Thyroid gland (tissue), 4 donors: ENCODE results near the gene F11R.

ENCODE experiments used
- CTCF ChIP-seq, 6 experiments: fragments of 200-600 bp in 3 of 6; fragments of 450-650 bp in 3 of 6; sonication (generic) in 3 of 6; IDR thresholded peaks; one replicate each; pipeline ENCODE4 v1.5.1; 2016 to 2019; ENCODE audit warnings: antibody characterized with exemption in 6 of 6, mild to moderate bottlenecking in 2 of 6, inconsistent platforms in 1 of 6, moderate library complexity in 1 of 6
- POLR2A ChIP-seq, 2 donors: fragments of 450-650 bp; IDR thresholded peaks; one replicate each; pipeline ENCODE4 v1.6.1; 2017; ENCODE audit warnings: antibody characterized with exemption in 2 of 2, mild to moderate bottlenecking in 2 of 2, moderate library complexity in 1 of 2

GRCh38 chr1:160997323-160998038 lies 23.5 kb downstream of the F11R start:
- TF ChIP-seq CTCF (IDR thresholded peaks at IDR 0.05) (peak in 5 of 6 experiments; percentile 23 to 65 (median 46)), POLR2A (IDR thresholded peaks at IDR 0.05) (no peak)
